PC-9 (cell line): Measurements from ENCODE around the gene KRTAP10-3. TPM values are rescaled to one million over a fixed set of nuclear protein-coding genes. Genes with fewer than 3 reads are reported as not detected.

ENCODE experiments used
- BruUV-seq: library from RNA; stranded (reverse); fragments of 400-500 nt; replicated peaks from 2 replicates; lab custom pipeline; 2021; lab: Mats Ljungman, UMichigan
- CTCF ChIA-PET: fragments of 300-600 bp; sonication (Branson Sonifier 250); formaldehyde crosslinking; loops from one replicate; lab custom pipeline; 2022; ENCODE audit warnings: antibody characterized with exemption; lab: Charles Lee
- POLR2A ChIA-PET: fragments of 300-600 bp; sonication (Branson Sonifier 250); formaldehyde crosslinking; loops from one replicate; lab custom pipeline; 2022; ENCODE audit warnings: antibody characterized with exemption; ENCODE audit not compliant: unreplicated experiment; lab: Charles Lee
- DNase-seq, 2 experiments: peaks; one replicate each; pipeline versions ENCODE4 v3.0.0 to v3.0.0-alpha.2; 2015 to 2022; ENCODE audit warnings: mixed read lengths in 1 of 2
- H2AFZ ChIP-seq: fragments of 200-600 bp; sonication (generic); 2 replicates; pipeline ENCODE4 v1.8.1; 2017; ENCODE audit warnings: antibody characterized with exemption
- H3F3A ChIP-seq: fragments of 200-600 bp; sonication (generic); 2 replicates; pipeline ENCODE4 v1.8.1; 2017; ENCODE audit warnings: antibody characterized with exemption, mild to moderate bottlenecking, low read depth; ENCODE audit not compliant: insufficient read depth
- H3K27ac ChIP-seq: fragments of 200-600 bp; sonication (generic); 2 replicates; pipeline ENCODE4 v1.6.1; 2016; ENCODE audit warnings: mixed run types
- H3K27me3 ChIP-seq: fragments of 200-600 bp; sonication (generic); 2 replicates; pipeline ENCODE4 v1.6.1; 2016; ENCODE audit warnings: low read depth, mixed run types; ENCODE audit not compliant: insufficient read depth
- H3K36me3 ChIP-seq: fragments of 200-600 bp; sonication (generic); 2 replicates; pipeline ENCODE4 v1.6.1; 2016; ENCODE audit warnings: low read depth, mixed run types
- H3K4me1 ChIP-seq: fragments of 200-600 bp; sonication (generic); replicated peaks from 2 replicates; pipeline ENCODE4 v1.6.1; 2016; ENCODE audit warnings: mixed run types; ENCODE audit not compliant: insufficient read depth
- H3K4me2 ChIP-seq: fragments of 200-600 bp; sonication (generic); 2 replicates; pipeline ENCODE4 v1.6.1; 2017; ENCODE audit warnings: mixed run types
- H3K4me3 ChIP-seq: fragments of 200-600 bp; sonication (generic); 2 replicates; pipeline ENCODE4 v1.6.1; 2016; ENCODE audit warnings: mixed run types
- H3K79me2 ChIP-seq: fragments of 200-600 bp; sonication (generic); 2 replicates; pipeline ENCODE4 v1.6.1; 2017; ENCODE audit warnings: low read depth, mixed run types
- H3K9me2 ChIP-seq: fragments of 200-600 bp; sonication (generic); 2 replicates; pipeline ENCODE4 v1.8.1; 2017; ENCODE audit warnings: mild to moderate bottlenecking; ENCODE audit not compliant: insufficient read depth
- H3K9me3 ChIP-seq: fragments of 200-600 bp; sonication (generic); 2 replicates; pipeline ENCODE4 v1.8.1; 2016; ENCODE audit warnings: low read depth; ENCODE audit not compliant: insufficient read depth
- H4K20me1 ChIP-seq: fragments of 200-600 bp; sonication (generic); 2 replicates; pipeline ENCODE4 v1.8.1; 2017; ENCODE audit not compliant: insufficient read depth
- CTCF ChIP-seq: fragments of 200-600 bp; sonication (generic); conservative IDR thresholded peaks from 2 replicates; pipeline ENCODE4 v1.6.1; 2017; ENCODE audit warnings: mixed run types, antibody characterized with exemption, mild to moderate bottlenecking, moderate library complexity
- EZH2 ChIP-seq: fragments of 200-600 bp; sonication (generic); IDR thresholded peaks from 2 replicates; pipeline ENCODE4 v1.8.0; 2017; ENCODE audit warnings: antibody characterized with exemption, low read depth
- intact Hi-C: fragments of 100-400 bp; cut with micrococcal nuclease; formaldehyde crosslinking; loops from one replicate; pipeline ENCODE4 v1.10.0; 2022; ENCODE audit not compliant: unreplicated experiment
- total RNA-seq: library from RNA; stranded (reverse); gene quantifications from 2 replicates; pipeline ENCODE4 v1.2.3, GENCODE V29; 2021

KRTAP10-3 gene
- total RNA-seq, 1 experiment from 2014 or later = not detected

DNA sequence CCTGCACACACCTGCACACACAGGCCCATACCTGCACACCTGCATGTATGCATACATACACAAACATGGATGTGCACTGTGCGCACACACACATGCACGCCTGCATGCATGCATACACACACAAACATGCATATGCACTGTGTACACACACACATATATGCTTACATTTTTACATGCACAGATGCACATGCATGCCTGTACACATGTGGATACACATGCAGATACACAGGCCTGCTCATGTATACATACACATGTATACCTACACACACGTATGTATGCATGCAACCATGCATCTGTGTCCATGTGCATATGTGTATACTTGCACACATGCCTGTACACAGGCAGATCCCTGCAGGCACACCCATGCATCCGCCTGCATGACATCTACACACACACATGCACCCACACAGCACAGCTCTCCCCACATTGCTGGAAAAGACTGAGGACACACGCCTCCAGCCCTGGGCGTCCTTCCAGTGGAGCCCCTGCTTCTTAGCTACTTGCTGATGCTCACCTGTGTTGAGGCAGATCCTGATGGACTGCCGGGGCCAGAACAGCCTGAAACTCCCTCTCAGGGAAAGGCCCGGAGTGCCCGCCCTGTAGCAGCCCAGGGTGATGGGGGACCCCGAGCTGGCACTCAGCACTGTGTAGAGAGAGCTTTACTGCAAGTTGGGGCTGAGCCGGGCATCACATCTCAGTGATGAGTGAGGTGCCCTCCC lies 47.2 kb downstream of the KRTAP10-3 start:
- no peaks in the 10 kb centered on the region for H3K9me3 ChIP-seq
- DNase-seq = no peak
- no peak for TF ChIP-seq EZH2
- no peak for TF ChIP-seq CTCF
- no peaks in the 10 kb centered on the region for H3K79me2 ChIP-seq
- H3K36me3 ChIP-seq = no peaks in the 10 kb centered on the region
- no peaks in the 10 kb centered on the region for H3K9me2 ChIP-seq
- H3K4me2 ChIP-seq = no peak overlapping the region
- no peaks in the 10 kb centered on the region for H3K4me1 ChIP-seq
- no peak overlapping the region for H3K4me3 ChIP-seq
- H3K27ac ChIP-seq = no peak overlapping the region
- H2AFZ ChIP-seq = no peak overlapping the region
- H3F3A ChIP-seq = no peaks in the 10 kb centered on the region
- POLR2A ChIA-PET = no interaction called here
- CTCF ChIA-PET = interaction anchor here (0.6 to 0.9 kb wide), 2 partner anchors 231 to 1309 kb away, joined by 3 to 6 read pairs; no protein-coding TSS in a partner anchor
- no TSS peak for BruUV-seq
- no peaks in the 10 kb centered on the region for H4K20me1 ChIP-seq
- peaks cover 83% of the 10 kb centered on the region for H3K27me3 ChIP-seq
- intact Hi-C loops = loop anchor here (10.0 kb wide), 1 partner anchor 423 kb away; no protein-coding TSS in a partner anchor

DNA sequence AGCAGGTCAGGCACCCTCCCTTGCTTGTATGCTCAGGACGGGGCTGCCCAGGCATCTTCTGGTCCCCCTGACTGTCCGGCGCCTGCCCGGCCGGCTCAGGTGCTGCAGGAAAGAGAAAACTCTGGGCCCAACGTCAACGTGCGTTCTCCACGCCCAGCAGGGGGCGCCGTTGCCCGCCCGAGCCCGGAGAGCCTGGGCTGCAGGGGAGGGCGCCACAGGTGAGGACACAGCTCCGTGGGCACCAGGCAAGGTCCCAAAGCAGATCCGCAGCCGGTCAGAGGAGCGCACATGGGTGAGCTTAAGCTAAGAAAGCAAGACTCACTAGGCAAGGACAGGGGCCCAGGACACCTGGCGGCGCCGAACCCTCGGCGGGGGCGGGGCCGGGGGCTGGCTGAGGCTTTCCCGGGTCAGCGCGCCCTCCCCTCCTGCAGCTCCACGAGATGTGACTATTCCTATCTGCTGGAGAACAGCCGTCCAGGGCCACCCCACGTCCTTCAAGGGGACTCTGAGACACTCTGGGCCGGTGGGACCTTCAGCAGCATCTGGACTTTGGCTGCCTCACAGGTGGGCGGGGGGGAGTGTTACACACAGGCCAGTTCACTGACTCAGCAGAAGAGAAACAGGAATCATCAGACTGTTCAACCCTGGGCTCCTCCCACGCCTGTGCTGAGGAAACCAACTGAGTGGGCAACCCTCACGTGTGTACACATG lies 47.9 kb downstream of the KRTAP10-3 start:
- Histone ChIP-seq H3F3A (no peaks in the 10 kb centered on the region), H3K79me2 (no peaks in the 10 kb centered on the region), H3K9me3 (no peaks in the 10 kb centered on the region), H3K4me1 (no peaks in the 10 kb centered on the region), H2AFZ (no peak overlapping the region), H3K9me2 (no peaks in the 10 kb centered on the region), H3K4me3 (no peak overlapping the region), H3K27me3 (peaks cover 83% of the 10 kb centered on the region), H3K36me3 (no peaks in the 10 kb centered on the region), H3K4me2 (no peak overlapping the region), H3K27ac (no peak overlapping the region), H4K20me1 (no peaks in the 10 kb centered on the region)
- peak in 1 of 2 experiments; percentile 47 for DNase-seq
- ChIA-PET CTCF (interaction anchor here (0.6 to 0.9 kb wide), 2 partner anchors 232 to 1310 kb away, joined by 3 to 6 read pairs; no protein-coding TSS in a partner anchor), POLR2A (no interaction called here)
- TF ChIP-seq CTCF (peak; percentile 73), EZH2 (no peak)
- intact Hi-C loops = loop anchor here (10.0 kb wide), 1 partner anchor 424 kb away; no protein-coding TSS in a partner anchor
- no TSS peak for BruUV-seq

DNA sequence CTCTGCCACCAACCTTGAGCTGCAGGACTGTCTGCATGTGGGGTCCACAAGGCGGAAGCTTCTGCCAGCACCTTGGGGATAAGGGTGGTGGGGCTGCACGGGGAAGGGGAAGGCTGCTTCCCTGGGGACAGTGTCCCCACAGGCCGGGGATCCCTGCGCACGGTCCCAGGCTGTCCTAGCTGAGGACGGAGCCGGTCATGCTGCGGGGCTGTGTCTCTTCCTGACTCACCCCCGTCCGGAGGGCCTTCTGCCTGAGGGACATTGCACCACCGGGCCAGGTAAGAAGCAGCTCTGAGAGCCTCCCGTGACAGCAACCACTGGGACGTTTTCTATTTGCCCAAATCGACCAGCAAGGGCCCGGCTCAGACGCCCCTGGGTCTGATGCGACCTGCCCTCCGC lies 48.5 kb downstream of the KRTAP10-3 start:
- Histone ChIP-seq H2AFZ (no peak overlapping the region), H3K27me3 (peaks cover 79% of the 10 kb centered on the region), H3K27ac (no peak overlapping the region), H3K79me2 (no peaks in the 10 kb centered on the region), H3K9me3 (no peaks in the 10 kb centered on the region), H4K20me1 (no peaks in the 10 kb centered on the region), H3K9me2 (no peaks in the 10 kb centered on the region), H3K4me2 (no peak overlapping the region), H3K4me3 (no peak overlapping the region), H3K4me1 (no peaks in the 10 kb centered on the region), H3F3A (no peaks in the 10 kb centered on the region), H3K36me3 (no peaks in the 10 kb centered on the region)
- POLR2A ChIA-PET = no interaction called here
- no TSS peak for BruUV-seq
- intact Hi-C loops = loop anchor here (10.0 kb wide), 1 partner anchor 425 kb away; no protein-coding TSS in a partner anchor
- TF ChIP-seq CTCF = no peak
- no peak for DNase-seq
- CTCF ChIA-PET = interaction anchor here (0.9 kb wide), 1 partner anchor 232 kb away, joined by 6 read pairs; no protein-coding TSS in a partner anchor
